H9 (cell line): ENCODE results near the gene BEND5. TPM values are rescaled to one million over a fixed set of nuclear protein-coding genes. Genes with fewer than 3 reads are reported as not detected.

Experiments used
- DNase-seq: peaks from one replicate; pipeline ENCODE4 v3.0.0-alpha.2; 2017
- H2AFZ ChIP-seq: one replicate; pipeline ENCODE4 v1.6.1; 2013; ENCODE audit warnings: mild to moderate bottlenecking, low read length, control low read depth, moderate library complexity
- H2AK5ac ChIP-seq: 2 replicates; pipeline ENCODE4 v1.6.1; 2013; ENCODE audit warnings: low read length, control low read depth, mixed read lengths; ENCODE audit not compliant: insufficient read length
- H2BK120ac ChIP-seq: one replicate; pipeline ENCODE4 v1.6.1; 2013; ENCODE audit warnings: low read depth, mild to moderate bottlenecking, low read length, control low read depth, inconsistent platforms; ENCODE audit not compliant: poor library complexity, severe bottlenecking
- H2BK12ac ChIP-seq: 2 replicates; pipeline ENCODE4 v1.6.1; 2013; ENCODE audit warnings: low read length, control low read depth, mixed read lengths, low read depth; ENCODE audit not compliant: insufficient read length
- H2BK15ac ChIP-seq: 2 replicates; pipeline ENCODE4 v1.6.1; 2013; ENCODE audit warnings: low read depth, low read length, control low read depth
- H2BK20ac ChIP-seq: one replicate; pipeline ENCODE4 v1.6.1; 2013; ENCODE audit warnings: low read depth, mild to moderate bottlenecking, low read length, control low read depth, inconsistent platforms; ENCODE audit not compliant: poor library complexity, severe bottlenecking
- H2BK5ac ChIP-seq: 2 replicates; pipeline ENCODE4 v1.6.1; 2013; ENCODE audit warnings: low read length, control low read depth, mixed read lengths; ENCODE audit not compliant: insufficient read length
- H3K14ac ChIP-seq: 2 replicates; pipeline ENCODE4 v1.6.1; 2013; ENCODE audit warnings: low read length, control low read depth; ENCODE audit not compliant: insufficient read depth
- H3K18ac ChIP-seq: 2 replicates; pipeline ENCODE4 v1.6.1; 2013; ENCODE audit warnings: low read depth, mild to moderate bottlenecking, mixed read lengths, low read length, control low read depth; ENCODE audit not compliant: insufficient read length
- H3K23ac ChIP-seq: 2 replicates; pipeline ENCODE4 v1.6.1; 2013; ENCODE audit warnings: low read length, control low read depth, mixed read lengths, low read depth; ENCODE audit not compliant: insufficient read length
- H3K23me2 ChIP-seq: 2 replicates; pipeline ENCODE4 v1.6.1; 2013; ENCODE audit warnings: low read depth, mild to moderate bottlenecking, mixed read lengths, low read length, control low read depth; ENCODE audit not compliant: insufficient read length, poor library complexity, severe bottlenecking
- H3K27ac ChIP-seq: 2 replicates; pipeline ENCODE4 v1.5.1; 2013; ENCODE audit warnings: low read length, control low read depth, mixed read lengths, low read depth; ENCODE audit not compliant: insufficient read length
- H3K27me3 ChIP-seq: 2 replicates; pipeline ENCODE4 v1.6.1; 2013; ENCODE audit warnings: low read length, control low read depth, inconsistent platforms; ENCODE audit not compliant: insufficient read depth
- H3K4ac ChIP-seq: 2 replicates; pipeline ENCODE4 v1.6.1; 2013; ENCODE audit warnings: low read depth, mild to moderate bottlenecking, control low read depth, inconsistent platforms, low read length, moderate library complexity
- H3K4me1 ChIP-seq: 2 replicates; pipeline ENCODE4 v1.6.1; 2013; ENCODE audit warnings: low read length, control low read depth, inconsistent platforms; ENCODE audit not compliant: insufficient read depth
- H3K4me2 ChIP-seq: 2 replicates; pipeline ENCODE4 v1.6.1; 2013; ENCODE audit warnings: low read length, control low read depth, mixed read lengths; ENCODE audit not compliant: insufficient read length, insufficient read depth
- H3K56ac ChIP-seq: 2 replicates; pipeline ENCODE4 v1.6.1; 2013; ENCODE audit warnings: low read depth, mild to moderate bottlenecking, mixed read lengths, low read length, control low read depth; ENCODE audit not compliant: insufficient read length
- H3K79me1 ChIP-seq: 2 replicates; pipeline ENCODE4 v1.6.1; 2013; ENCODE audit warnings: low read depth, mild to moderate bottlenecking, moderate library complexity, low read length, control low read depth, inconsistent platforms; ENCODE audit not compliant: insufficient read depth, poor library complexity, severe bottlenecking
- H3K79me2 ChIP-seq: 2 replicates; pipeline ENCODE4 v1.6.1; 2013; ENCODE audit warnings: low read length, control low read depth, inconsistent platforms; ENCODE audit not compliant: insufficient read depth
- H3K9ac ChIP-seq: 2 replicates; pipeline ENCODE4 v1.6.1; 2013; ENCODE audit warnings: low read length, control low read depth, mixed read lengths; ENCODE audit not compliant: insufficient read length; ENCODE audit errors: extremely low read depth
- H3K9me3 ChIP-seq: one replicate; pipeline ENCODE4 v1.6.1; 2013; ENCODE audit warnings: low read depth, low read length, inconsistent platforms; ENCODE audit not compliant: control insufficient read depth
- H3T11ph ChIP-seq: one replicate; pipeline ENCODE4 v1.6.1; 2013; ENCODE audit warnings: mild to moderate bottlenecking, low read length, control low read depth, inconsistent platforms
- H4K20me1 ChIP-seq: one replicate; pipeline ENCODE4 v1.6.1; 2013; ENCODE audit not compliant: control insufficient read depth, insufficient read length, insufficient read depth
- H4K5ac ChIP-seq: 2 replicates; pipeline ENCODE4 v1.6.1; 2013; ENCODE audit warnings: low read depth, mild to moderate bottlenecking, mixed read lengths, low read length, control low read depth; ENCODE audit not compliant: insufficient read length
- H4K8ac ChIP-seq: replicated peaks from 2 replicates; pipeline ENCODE4 v1.6.1; 2013; ENCODE audit warnings: low read length, control low read depth, mixed read lengths, low read depth; ENCODE audit not compliant: insufficient read length
- H4K91ac ChIP-seq: 2 replicates; pipeline ENCODE4 v1.6.1; 2013; ENCODE audit warnings: low read depth, mild to moderate bottlenecking, moderate library complexity, mixed read lengths, low read length, control low read depth; ENCODE audit not compliant: insufficient read length
- H3K27ac Mint-ChIP-seq, 3 experiments: 2 replicates in 2 of 3; 3 replicates in 1 of 3; pipeline ENCODE4 v1.8.0; 2020 to 2021; ENCODE audit warnings: mixed read lengths in 3 of 3, mild to moderate bottlenecking in 1 of 3, moderate library complexity in 1 of 3
- H3K27me3 Mint-ChIP-seq: 2 replicates; pipeline ENCODE4 v1.8.0; 2021; ENCODE audit warnings: low read depth, mild to moderate bottlenecking, moderate library complexity, mixed read lengths
- H3K36me3 Mint-ChIP-seq, 3 experiments: 2 replicates in 2 of 3; 3 replicates in 1 of 3; pipeline ENCODE4 v1.8.0; 2020 to 2021; ENCODE audit warnings: low read depth in 3 of 3, mixed read lengths in 3 of 3; ENCODE audit not compliant: insufficient read depth in 1 of 3
- H3K4me1 Mint-ChIP-seq, 2 experiments: 2 replicates each; pipeline ENCODE4 v1.8.0; 2020; ENCODE audit warnings: mixed read lengths in 2 of 2
- H3K4me3 Mint-ChIP-seq, 2 experiments: 2 replicates in 1 of 2; 3 replicates in 1 of 2; pipeline ENCODE4 v1.8.0; 2020 to 2021; ENCODE audit warnings: mild to moderate bottlenecking in 2 of 2, mixed read lengths in 2 of 2, moderate library complexity in 1 of 2
- H3K9me3 Mint-ChIP-seq, 2 experiments: 2 replicates in 1 of 2; 3 replicates in 1 of 2; pipeline ENCODE4 v1.8.0; 2020; ENCODE audit warnings: mild to moderate bottlenecking in 2 of 2, mixed read lengths in 2 of 2, moderate library complexity in 1 of 2
- WGBS: extraction: QIAGEN DNeasy Blood & Tissue Kit; methylation state at CpG from one replicate; pipeline ENCODE4 v1.1.7; 2013; ENCODE audit warnings: missing lambda C conversion rate, low lambda C conversion rate, mixed read lengths; ENCODE audit not compliant: insufficient read length; ENCODE audit errors: extremely low coverage; 5-methylcytosine and 5-hydroxymethylcytosine counted together
- total RNA-seq: library from RNA; stranded (reverse); gene quantifications from 2 replicates; pipeline ENCODE4 v1.2.1, GENCODE V29; 2021
- TF ChIP-seq, protein P1 (sequence below): fragments of 200-600 bp; sonication (generic); conservative IDR thresholded peaks from 3 replicates; pipeline ENCODE4 v1.8.0; 2021; ENCODE audit warnings: antibody characterized with exemption, mild to moderate bottlenecking

The BEND5 gene
- total RNA-seq, 1 experiment from 2014 or later, result 4.8 TPM

DNA sequence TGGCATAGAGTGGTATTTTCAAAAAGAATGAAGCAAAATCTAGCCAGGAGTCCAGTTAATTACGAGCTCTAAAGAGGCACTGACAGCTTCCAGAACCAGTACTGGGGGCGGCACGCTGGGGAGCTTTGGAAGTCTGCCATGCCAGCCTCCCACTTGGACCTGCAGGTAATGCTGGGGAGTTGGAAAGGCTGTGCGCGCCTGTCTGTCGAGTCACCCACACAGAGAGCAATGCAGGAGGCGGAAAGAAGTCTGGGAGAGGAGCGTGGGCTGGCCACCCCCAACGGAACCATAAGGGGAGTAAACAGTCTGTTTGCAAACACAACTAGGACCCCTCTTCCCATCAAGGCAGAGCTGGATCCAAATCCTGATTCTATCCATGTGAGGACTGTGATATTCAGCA is 84.5 kb downstream of the BEND5 start:
- TF ChIP-seq, protein P1, sequence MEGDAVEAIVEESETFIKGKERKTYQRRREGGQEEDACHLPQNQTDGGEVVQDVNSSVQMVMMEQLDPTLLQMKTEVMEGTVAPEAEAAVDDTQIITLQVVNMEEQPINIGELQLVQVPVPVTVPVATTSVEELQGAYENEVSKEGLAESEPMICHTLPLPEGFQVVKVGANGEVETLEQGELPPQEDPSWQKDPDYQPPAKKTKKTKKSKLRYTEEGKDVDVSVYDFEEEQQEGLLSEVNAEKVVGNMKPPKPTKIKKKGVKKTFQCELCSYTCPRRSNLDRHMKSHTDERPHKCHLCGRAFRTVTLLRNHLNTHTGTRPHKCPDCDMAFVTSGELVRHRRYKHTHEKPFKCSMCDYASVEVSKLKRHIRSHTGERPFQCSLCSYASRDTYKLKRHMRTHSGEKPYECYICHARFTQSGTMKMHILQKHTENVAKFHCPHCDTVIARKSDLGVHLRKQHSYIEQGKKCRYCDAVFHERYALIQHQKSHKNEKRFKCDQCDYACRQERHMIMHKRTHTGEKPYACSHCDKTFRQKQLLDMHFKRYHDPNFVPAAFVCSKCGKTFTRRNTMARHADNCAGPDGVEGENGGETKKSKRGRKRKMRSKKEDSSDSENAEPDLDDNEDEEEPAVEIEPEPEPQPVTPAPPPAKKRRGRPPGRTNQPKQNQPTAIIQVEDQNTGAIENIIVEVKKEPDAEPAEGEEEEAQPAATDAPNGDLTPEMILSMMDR, result no peak
- no peak overlapping the region for H4K5ac ChIP-seq
- H3K23me2 ChIP-seq, result no peaks in the 10 kb centered on the region
- no peak overlapping the region for H2AFZ ChIP-seq
- no peak overlapping the region for H4K8ac ChIP-seq
- no peak overlapping the region for H2BK120ac ChIP-seq
- no peaks in the 10 kb centered on the region for H3K79me1 ChIP-seq
- H3K4me3 Mint-ChIP-seq, result no peak overlapping the region
- no peak overlapping the region for H3K27ac Mint-ChIP-seq
- no peak overlapping the region for H3K27ac ChIP-seq
- no peak overlapping the region for H3K18ac ChIP-seq
- no peak overlapping the region for H3K9ac ChIP-seq
- no peaks in the 10 kb centered on the region for H3K9me3 ChIP-seq
- H3K4ac ChIP-seq, result no peak overlapping the region
- no peak overlapping the region for H3T11ph ChIP-seq
- no peaks in the 10 kb centered on the region for H3K36me3 Mint-ChIP-seq
- peaks cover 2 to 15% of the 10 kb centered on the region in 2 experiments; a peak in 2 of 4 replicates for H3K4me1 Mint-ChIP-seq
- no peak overlapping the region for H4K91ac ChIP-seq
- no peak overlapping the region for H2BK5ac ChIP-seq
- H3K27me3 Mint-ChIP-seq, result peaks cover 5% of the 10 kb centered on the region; the same call in 1 of the 2 replicates
- no peak overlapping the region for H2BK12ac ChIP-seq
- no peaks in the 10 kb centered on the region for H3K79me2 ChIP-seq
- H3K4me2 ChIP-seq, result no peak overlapping the region
- H4K20me1 ChIP-seq, result no peaks in the 10 kb centered on the region
- H2AK5ac ChIP-seq, result no peak overlapping the region
- no peaks in the 10 kb centered on the region for H3K4me1 ChIP-seq
- no CpG with 5 or more reads among the region's 9 CpGs for WGBS
- no peaks in the 10 kb centered on the region for H3K27me3 ChIP-seq
- no peak overlapping the region for H2BK20ac ChIP-seq
- no peak for DNase-seq
- no peaks in the 10 kb centered on the region; a peak in 1 of 5 replicates for H3K9me3 Mint-ChIP-seq
- no peak overlapping the region for H3K56ac ChIP-seq
- no peak overlapping the region for H2BK15ac ChIP-seq
- H3K14ac ChIP-seq, result no peak overlapping the region
- no peak overlapping the region for H3K23ac ChIP-seq
